HG03095 (cell line): ENCODE results near the gene SDK1.

Source experiments
- ATAC-seq: cut with Tn5 transposase; IDR thresholded peaks from one replicate; pipeline ENCODE4 v1.9.1; 2021; ENCODE audit warnings: moderate library complexity; ENCODE audit not compliant: unreplicated experiment

SDK1 gene

DNA sequence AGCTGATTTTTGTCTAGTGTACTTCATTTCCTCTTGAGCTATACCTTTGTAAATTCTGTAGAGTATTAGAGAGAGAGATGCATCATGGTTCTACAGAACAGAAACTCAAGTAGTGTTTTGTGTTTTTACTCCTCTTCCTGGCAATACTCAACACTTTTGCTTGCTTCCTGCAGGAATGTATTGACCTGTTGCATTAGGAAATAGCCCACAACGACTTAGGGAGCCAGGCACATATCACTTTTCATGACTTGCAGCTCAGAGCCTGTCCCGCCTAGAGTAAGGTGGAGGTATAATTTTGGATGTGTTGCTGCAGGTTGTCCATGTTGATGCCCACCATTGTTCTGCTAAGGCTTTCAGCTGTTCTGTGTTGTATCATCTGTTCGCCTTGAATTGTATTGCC lies 216.3 kb downstream of the SDK1 start:
- ATAC-seq: no peak

DNA sequence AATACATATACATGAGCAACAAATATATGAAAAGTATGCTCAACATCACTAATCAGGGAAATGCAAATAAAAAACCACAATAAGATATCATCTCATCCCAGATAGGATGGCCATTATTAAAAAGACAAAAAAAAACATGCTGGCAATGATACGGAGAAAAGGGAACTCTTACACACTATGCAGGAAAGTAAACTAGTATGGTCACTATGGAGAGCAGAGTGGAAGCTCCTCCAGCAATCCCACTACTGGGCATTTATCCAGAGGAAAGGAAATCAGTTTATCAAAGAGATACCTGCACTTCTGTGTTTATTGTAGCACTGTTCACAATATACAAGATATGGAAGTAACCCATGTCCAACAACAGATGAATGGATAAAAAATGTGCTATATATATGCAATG lies 217.5 kb downstream of the SDK1 start:
- no peak for ATAC-seq

DNA sequence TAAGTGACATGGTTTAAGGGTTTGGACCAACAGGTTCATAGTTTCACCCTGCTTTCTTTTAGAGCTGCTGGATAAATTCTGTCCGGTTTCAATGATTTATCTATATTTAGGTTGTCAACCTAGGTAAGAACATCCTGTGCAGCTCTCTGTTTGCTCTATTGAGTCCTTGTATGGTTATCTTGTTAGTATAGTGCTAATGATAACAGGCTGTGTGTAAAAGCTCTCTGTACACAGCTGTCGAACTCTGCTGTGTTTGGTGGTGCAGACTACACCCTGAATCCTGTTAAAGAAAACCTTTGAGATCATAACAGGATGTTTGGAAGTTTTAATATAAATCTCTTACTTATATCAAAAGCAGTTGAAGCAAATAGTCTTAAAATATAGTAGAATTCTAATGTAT lies 219.2 kb downstream of the SDK1 start:
- ATAC-seq: no peak

DNA sequence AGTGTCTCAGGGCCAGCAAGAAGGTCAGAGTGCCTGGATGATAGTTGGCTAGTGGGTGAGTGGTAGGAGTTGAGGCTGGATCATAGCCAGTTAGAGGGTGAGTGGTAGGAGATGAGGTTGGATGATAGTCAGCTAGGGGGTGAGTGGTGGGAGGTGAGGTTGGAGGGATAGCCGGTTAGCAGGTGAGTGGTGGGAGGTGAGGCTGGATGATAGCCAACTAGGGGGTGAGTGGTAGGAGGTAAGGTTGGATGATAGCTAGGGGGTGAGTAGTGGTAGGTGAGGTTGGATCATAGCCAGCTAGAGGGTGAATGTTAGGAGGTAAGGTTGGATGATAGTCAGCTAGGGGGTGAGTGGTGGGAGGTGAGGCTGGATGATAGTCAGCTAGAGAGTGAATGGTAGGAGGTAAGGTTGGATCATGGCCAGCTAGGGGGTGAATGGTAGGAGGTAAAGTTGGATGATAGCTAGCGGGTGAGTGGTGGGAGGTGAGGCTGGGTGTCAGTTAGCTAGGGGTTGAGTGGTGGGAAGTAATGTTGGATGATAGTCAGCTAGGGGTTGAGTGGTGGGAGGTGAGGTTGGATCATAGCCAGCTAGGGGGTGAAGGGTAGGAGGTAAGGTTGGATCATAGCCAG lies 226.6 kb downstream of the SDK1 start:
- no peak for ATAC-seq

DNA sequence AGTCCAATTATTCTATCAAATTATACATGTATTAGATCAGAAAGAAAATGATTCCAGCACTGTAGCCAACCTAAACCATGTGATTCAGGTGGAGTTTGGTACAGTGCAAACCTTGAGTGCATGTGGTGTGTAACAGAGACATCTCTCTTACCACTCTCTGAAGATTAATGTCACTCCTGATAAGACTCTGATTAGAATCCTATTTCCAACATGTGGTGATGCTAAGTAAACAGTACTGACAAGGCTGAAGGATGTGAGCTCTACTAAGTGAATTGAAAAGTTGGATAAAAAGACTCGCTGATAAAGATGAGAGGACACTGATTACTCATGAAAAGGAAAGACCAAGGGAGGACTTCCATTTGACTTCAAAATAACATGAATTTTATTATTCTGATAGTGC lies 232.0 kb downstream of the SDK1 start:
- ATAC-seq: no peak

DNA sequence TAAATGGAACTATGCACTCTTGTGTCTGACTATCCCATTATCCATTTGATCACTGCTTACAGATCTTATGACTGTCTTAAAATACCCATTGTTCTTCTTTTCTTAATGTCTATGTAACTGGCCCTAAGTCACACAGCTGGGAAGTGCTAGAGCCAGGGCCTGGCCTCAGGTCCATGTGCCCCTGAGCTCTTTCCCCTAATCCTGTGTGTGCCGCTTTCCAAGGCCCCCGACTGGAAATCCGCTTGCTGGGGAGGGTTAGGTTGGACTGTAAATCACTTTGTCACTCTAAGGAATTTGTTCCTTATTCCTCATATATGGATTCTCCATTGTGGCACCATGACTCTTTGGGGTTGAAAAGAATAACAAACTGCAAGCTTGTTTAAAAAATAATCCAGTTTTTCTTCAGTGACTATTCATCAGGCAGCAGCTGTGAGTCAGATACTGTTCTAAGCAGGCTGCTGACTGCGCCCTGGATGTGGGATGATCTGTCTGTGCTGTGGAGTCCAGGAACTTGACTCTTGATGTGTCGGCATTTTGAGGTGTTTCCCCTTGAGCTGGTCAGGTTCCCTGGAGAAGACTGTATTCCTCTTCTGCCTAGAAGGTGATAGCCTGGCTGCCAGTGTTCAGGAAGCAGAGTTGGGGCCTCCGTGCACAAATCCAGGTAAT lies 236.3 kb downstream of the SDK1 start:
- no peak for ATAC-seq

DNA sequence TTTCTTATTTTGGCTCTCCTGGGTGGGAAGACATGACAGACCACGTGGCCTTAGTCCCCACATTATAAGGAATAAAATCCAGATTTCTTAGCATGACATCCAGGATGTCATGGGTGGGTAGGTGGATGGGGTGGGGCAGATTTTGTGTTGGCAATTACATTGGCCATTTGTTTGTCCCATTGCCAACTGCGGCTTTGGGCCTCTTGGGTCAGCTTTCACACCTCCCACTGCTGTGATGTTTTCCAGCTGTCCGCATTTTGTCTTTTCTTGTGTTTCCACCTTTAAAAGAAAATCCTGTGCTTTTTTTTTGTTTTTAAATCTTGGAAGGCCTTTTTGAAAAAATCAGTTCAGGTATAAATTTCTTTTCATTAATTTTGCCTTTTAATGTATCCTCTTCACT lies 237.0 kb downstream of the SDK1 start:
- no peak for ATAC-seq

DNA sequence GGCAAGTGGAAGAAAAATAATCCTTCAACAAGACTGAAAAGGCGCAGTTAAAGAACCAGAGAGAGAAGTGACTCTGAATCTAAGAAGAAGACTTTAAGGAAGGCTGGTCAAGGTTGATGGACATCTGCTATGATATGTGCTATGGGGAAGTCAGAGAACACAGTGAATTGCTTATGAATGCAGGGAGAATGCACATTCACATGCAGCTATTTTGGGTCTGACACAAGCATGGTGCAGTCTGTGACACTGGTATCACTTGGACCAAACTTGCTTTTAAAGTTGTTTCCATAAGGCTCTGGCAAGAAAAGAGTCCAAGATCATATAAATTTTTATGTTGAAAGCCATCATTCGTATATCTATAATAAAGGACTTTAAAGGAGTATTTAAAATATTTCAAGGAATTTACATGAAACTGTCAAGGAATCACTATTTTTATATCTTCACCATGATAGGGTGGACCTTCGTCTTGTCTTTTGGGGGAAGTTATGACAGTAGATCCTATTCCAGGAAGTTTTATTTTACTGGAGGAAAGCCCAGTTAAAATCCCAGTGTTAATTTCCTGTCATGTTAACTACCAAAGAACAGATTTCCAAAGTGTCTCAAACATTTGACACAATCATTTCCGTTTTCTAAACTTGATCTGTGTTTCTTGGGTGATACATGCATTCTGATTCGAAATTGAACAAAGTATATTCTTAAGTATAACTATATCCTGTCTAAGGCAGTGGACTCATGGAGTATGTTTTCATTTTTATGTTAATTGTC lies 239.6 kb downstream of the SDK1 start:
- ATAC-seq: no peak

DNA sequence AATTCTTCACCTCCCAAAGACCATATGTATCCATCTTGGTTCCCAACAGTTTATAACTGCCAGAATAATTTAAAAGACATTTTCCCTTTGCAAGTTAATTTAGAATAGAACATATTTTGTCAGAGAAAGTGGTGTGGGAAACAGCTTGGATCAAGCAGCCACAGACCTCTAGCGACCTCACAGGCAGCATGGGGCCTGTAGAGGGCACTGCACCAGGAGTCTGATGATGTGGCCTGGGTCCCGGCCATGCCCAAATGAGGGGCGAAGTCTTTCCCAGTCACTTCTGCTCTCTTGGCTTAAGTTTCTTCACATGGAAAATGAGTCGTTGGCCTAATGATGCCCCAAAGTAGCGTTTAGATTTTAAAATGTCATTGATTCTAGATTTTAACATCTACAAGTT lies 243.2 kb downstream of the SDK1 start:
- no peak for ATAC-seq

DNA sequence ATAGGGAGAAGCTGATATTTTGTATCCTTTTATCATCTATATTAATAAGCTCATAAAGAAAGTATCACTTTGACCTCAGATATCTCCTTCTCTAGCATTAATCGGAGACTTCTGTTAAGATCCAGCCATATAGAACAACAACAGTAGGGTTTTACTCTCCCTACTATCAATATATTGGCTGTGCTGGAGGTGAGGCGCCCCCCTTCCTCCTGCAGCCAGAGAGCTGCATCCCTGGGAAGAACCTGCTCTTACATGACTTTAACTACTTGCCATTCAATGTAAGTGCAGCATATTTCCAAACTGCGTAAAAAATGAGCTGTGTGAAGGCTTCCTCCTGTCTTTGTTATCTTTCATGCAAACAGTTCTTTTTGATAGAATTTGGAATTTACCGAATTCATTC lies 247.8 kb downstream of the SDK1 start:
- ATAC-seq: no peak

DNA sequence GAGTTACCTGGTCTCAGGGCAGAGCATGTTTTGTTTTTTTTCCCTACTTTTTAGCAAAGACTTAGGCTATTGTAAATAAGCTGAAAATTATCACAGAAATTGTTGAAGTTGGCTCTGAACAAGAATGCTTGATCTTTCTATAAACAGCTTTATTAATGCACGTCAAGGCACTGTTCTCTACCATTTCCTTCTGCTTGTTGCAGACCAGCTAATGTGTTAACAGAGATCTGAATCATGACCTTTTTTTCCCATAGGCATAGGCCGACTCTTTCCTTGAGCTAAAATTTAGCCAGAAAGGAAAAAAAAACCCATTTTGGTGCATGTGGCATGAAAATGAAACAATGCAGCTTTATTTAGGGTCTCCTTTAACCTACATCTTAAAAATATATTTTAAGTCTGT lies 248.5 kb downstream of the SDK1 start:
- no peak for ATAC-seq

DNA sequence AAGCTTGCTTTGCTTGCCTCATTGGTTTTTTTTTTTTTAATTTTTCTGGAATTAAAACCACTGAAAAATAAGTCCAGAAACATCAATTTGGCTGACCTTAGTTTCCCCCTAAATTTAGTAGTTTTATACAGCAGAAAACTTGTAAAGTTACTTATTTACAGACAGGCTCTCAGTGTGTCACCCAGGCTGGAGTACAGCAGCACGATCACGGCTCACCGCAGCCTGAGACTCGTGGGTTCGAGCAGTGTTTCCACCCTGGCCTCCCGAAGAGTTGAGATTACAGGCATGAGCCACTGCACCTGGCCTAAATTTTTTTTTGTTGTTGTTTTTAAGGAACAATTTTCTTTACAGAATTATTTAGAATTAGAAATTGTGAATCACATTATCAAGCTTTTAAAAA lies 250.5 kb downstream of the SDK1 start:
- ATAC-seq: no peak

DNA sequence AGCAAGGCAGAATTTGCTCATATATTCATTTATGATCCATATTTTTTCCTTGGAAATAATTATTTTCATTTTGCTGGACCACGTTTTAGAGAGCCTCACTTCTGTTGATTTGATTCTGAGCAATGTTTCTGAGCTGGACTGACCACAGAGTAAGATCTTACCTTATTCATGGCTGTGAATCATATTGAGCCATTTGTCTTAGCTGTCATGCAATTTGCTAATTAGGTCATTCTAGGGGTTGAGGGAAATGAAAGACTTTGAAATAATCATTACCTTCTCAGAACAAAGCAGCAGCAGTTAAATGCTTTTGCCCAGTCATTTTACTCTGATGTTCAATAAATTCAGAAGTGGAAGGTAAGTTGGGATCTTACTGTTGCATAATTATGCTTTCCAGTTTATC lies 251.4 kb downstream of the SDK1 start:
- ATAC-seq: no peak

DNA sequence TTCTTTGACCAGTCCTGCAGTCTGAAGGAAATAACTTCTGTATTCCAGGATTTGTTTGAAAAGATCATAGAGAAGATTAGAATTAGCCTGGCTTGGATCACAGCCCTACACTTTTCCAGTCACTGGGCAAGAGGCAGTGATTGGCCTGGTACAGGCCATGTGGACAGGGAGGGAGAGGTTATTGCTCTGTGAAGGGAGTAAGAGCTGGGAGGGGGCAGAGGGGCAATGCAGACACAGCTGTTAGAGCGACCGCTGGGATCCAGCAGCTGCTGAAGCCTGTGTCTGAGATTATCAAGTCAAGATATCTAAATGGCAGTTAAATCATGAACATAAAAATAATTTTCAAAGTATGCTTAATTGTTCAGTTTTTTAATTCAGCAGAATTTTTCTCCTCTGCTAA lies 257.3 kb downstream of the SDK1 start:
- ATAC-seq: no peak

DNA sequence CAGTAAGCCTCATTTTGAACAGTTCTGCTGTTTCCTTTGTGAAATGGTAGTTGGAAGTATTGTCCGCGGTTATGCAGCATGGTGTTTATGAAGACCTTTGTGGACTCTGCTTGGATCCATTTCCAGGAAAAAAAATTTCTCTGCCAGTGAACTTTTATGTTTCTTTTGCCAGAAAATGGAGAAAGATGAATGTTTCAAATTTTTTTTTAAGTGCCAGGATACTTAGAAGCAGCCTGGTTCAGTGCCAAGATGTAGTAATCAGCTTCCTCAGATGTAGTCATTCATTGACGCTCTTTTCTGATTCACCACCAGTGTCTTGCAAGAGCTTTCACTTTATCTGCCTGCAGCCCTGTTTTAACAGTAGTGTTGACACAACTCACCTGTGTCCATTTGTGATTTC lies 258.2 kb downstream of the SDK1 start:
- no peak for ATAC-seq

DNA sequence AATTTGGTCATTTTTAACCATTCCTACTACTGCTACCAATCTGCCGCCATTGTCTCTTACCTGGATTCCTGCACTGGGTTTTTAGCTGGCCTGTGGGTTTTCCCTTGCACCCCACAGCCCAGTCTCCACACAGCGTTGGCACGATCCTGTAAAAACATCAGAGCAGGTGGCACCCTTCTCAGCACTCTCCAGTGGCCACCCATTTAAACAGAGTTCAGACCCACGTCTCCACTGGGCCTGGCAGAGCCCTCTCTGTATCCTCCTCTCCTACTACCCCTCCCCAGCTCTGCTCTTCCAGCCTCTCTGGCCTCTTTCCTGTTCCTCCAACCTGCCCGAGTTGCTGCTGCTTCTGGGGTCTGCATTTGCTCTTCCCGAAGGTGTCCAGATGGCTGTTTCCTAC lies 259.4 kb downstream of the SDK1 start:
- no peak for ATAC-seq

DNA sequence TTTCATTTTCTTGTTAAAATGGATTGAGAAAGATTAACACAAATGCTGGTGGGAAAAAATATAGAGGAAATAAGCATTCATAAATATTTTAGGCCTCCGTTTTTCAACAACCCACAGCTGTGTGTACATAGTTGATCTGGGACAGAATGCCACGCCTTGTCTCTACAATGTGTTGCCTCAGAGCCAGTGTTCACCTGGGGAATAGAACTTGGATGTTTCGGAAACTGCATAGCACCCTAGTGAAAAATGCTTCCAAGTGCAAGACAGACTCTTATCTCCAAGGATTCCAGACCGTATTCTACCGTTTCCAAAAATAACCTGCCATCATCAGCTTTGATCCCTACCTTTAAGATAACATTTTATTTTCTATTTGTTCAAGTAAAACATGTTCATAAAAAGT lies 260.9 kb downstream of the SDK1 start:
- ATAC-seq: no peak

DNA sequence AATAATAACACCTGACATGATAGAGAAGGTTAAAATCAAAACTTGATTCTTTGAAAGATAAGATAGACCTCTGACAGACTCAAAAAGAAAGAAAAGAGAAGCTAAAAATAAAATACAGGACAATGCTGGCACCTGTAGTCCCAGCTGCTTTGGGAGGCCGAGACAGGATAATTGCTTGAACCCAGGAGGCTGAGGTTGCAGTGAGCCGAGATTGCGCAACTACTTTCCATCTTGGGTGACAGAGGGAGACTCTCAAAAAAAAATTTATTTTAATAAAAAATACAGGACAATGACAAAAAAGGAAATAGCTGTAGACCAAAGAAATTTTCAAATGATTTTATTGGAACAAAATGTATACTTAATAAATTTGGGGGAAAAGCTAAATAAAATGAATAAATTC lies 263.2 kb downstream of the SDK1 start:
- ATAC-seq: no peak

DNA sequence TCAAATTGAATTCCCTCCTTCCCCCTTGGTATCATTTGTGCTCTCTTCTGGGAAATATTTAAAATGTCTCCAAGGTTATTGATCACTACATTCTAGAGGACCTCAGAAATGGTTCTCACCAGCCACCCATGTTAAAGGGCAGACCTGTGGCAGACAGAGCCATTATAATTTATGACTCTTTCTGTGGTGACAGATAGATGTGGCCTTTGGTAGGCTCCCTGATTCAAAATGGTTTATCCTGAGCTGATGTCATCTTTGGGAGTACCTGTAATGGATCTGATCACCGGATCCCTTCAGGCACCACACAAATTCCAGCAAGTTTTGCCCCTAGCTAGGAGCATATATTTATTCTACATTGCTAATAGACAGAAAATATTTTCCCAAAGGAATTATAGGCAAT lies 267.5 kb downstream of the SDK1 start:
- no peak for ATAC-seq

DNA sequence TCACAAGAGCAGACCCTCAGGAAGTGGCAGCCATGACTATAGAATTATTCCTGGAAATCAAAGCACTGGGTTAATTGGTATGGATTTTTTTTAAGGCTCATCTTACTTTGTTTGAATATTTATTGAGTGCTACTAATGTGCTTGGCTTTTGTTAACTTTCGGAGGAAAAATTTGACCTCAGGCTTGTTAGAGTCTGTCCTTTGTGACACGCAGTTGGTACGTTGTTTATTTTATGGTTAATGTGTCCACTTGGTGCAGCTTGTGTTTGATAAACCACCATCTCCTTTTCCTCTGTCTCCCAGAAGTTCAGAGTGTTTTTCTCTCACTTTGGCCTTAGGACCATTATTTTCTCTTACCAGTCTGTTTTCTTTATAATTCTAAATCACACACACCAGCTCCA lies 268.6 kb downstream of the SDK1 start:
- ATAC-seq: no peak

DNA sequence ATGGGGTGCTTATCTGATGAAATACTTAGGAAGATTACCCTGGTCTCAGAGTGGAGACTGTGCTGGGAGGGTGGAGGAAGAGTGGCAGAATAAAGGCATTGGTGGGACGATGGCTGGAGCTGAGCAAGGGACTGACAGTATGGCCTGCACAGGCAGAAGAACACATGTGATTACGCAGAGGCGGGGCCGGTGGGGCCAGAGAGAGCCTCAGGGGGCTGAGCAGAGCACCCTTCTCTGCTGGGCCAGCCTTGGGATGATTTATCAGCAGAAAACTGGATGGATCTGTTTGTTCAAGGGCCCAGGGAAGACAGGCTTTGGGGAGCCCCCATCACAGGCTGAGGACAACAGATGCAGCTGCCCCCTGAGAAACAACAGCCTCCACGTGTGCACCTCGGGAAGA lies 272.1 kb downstream of the SDK1 start:
- ATAC-seq: no peak

DNA sequence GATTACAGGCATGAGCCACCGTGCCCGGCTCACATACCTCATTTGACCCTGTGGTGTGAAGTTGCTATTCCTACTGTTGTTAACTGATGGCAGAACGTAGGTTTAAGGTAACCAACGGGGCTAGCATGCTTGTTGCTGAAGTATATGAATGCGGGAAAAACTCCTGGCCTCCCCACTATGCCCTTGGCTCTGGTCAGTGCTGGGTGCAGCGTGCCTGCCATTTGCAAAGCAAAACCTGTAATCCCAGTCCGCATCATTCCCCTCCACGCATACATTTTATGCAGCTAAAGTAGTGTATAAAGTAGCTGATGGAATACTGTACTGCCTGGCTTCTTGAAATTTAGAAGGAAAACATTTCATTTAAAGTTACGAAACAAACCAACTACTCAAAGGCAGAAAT lies 273.3 kb downstream of the SDK1 start:
- ATAC-seq: no peak
